ENCODE data around the gene ARL6IP1.
"Not testable (repeated sequence)": the region's sequence is repeated elsewhere in the genome, so short reads cannot be mapped to it uniquely, and the experiment has no call there.

ARL6IP1 gene

DNA sequence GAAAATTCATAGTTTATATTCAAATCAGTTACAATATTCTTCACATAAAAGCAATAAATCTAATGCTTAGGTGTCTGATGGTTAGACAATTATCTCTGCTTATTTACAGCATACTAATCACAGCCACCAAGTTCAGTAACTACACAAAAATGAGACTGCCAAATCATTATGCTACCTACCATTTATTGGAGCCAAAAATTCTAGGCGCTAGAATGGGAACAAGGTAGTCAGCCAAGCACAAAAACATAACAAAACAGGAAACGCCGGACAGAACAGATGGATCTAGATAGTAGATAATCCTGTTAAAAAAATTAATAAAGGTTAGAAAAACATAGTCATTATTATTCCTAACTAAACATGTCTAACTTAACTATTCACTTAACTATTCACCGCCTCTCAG, 3.6 kb downstream of the ARL6IP1 start:
- no peak for DNase-seq

DNA sequence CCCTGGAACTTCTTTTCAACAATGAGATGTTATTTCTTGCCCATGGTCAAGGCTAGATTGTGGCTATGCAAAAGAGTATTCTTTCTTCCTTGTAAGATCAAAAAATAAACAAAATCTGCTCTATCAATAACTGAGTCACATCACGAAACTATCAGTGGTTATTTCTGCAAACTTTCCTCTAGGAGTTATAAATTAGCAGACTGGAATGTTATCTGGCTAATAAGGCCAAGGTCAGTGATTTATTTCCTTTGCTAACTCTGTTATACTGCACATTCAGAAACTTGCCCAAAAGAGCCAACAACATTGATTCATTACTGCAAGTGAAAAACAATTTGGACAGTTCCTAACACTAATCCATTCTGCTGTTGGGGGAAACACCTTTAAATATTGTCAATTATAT, 5.0 kb downstream of the ARL6IP1 start:
- no peak for DNase-seq

DNA sequence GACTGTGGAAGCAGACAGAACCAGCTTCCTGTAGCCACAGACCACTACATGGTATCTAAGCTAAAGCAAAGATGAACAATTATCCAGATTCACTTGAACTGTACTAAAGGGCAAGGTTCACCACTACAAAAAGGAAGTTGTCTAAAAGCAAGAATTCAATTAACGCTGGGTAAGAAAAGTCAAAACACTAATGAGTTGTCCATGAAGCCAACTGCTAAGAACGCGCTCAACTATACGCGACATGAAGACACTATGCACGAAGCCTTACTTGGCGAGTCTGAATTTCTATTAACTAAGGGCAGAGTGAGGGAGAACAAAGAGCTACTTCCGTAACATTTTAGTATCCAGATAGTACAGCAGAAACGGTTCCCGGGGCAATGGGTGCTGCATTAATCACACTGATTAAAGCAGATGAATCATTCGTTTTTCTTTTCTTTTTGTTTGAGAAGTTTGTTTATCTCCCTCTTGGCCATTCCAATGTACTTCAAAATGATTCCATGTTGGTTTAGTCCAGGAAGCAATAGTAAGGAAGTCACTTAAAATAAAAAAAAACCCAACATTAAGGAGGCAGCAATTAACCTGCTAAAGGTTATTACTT, 8.4 kb downstream of the ARL6IP1 start:
- DNase-seq: no peak

DNA sequence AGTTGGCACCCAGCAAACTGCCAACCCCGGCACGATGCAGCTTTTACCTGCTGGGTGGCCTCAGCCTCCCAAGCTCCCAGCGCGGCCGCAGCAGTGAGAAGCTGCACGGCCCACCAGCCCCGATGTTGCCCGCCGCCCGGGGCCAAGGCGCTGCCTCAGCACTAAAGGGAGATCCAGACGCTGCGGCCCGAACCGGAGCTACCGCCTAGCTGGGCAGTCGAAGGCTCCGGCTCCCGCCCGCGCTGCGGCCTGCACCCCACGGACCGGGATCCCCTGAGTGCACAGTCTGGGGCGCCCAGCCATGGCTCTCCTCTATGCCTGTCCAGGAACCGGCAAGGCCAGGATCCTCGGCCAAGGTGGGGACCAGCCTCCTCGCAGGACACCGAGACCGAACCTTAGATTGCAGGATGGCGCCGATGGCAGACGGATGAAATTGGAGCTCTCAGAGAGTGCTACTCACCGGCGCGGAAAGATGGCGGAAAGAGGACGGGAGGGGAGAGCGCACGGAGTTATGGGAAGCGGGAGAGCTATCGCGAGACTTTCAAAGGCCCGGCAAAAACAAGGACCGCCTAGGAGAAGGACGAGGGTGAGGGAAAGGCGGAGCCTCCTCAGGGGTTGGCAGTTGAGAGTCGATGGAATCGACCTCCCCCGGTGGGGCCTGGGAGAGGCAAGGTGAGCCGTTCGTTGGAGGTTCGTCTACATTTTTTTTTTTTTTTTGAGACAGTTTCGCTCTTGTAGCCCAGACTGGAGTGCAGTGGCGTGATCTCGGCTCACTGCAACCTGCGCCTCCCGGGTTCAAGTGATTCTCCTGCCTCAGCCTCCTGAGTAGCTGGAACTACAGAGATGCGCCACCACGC, 11.3 kb downstream of the ARL6IP1 start, which contains the start of gene RPS15A:
TSS of gene RPS15A (minus strand) at position 485 of the 857 bp plus-strand sequence. CDS start 1,221 bp downstream, outside the sequence.
- peak; percentile 98 for DNase-seq

DNA sequence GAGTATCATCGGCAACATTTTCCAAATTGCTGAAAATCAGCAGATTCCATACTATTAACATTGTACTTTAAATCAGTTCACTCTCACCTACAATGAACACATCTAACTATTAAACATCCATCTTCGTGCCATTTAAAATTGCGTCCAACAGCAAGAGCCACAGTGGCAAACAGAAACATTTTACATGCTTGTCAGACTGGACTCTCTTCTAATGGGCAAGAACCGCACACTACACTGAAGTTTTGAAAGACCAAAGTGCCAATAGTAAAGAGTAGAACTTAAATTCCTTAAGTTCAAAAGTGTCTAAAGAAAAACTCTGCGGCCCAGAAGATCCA, 11.9 kb downstream of the ARL6IP1 start:
- DNase-seq: no peak

DNA sequence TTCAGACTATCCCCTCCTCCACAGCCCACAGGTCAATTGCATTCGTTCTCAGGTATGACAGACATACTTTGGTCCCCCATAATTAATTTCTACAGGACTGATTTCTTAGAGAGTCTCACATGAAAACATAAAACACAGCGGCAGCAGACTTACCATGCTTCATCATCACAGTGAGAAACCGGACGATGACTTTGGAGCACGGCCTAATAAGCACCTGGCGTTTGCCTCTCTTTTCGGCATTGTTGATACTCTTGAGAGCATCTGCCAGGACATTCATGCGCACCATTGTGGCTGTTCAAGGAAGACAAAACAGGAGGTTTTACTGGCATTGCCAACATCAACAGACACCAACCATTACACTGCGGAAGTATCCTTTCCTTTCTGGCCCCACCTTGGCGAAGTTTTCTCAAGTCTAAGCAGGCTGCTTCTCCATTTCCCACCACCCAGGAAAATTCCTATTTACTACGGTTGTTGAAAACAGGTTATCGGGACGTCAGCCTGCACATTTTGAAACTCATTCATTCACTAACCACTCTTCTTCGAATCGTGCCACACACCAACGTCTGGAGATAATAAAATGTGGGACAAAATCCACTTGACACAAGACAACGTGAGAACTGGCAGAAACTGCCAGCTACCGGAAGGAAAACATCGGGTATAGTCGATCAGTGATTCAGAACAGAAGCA, 12.4 kb downstream of the ARL6IP1 start:
- DNase-seq: no peak

DNA sequence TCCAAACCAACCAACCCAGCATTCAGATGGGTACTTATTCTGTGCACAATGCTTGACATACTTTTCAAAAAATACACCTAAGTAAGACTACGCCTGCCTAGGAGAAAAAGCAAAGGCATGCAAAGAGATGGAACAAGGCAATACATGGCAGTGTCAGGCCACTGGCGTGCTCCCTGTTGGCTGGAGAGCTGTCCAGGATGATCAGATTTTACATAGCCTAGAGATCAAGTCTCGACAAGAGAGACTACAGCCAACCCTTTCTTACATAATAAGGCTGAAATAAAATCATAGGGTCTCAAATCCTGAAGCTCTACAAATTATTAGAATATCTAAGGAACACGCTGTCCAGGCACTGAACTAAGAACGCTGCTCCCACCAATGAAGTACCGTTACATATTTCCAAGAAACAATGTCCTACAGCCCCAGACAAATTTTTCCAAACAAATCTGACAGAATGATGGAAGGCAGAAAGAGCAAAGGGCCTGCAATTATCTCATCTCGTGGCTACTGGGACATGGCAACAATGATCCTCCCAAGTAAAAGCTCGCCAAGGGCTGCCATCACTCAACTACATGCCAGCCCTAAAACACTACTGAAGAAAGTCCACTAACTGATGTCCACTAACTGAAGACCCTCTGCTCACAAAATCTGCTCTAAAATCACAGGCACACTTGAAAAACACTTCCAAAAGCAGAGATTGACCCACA, 16.3 kb downstream of the ARL6IP1 start:
- no peak for DNase-seq

DNA sequence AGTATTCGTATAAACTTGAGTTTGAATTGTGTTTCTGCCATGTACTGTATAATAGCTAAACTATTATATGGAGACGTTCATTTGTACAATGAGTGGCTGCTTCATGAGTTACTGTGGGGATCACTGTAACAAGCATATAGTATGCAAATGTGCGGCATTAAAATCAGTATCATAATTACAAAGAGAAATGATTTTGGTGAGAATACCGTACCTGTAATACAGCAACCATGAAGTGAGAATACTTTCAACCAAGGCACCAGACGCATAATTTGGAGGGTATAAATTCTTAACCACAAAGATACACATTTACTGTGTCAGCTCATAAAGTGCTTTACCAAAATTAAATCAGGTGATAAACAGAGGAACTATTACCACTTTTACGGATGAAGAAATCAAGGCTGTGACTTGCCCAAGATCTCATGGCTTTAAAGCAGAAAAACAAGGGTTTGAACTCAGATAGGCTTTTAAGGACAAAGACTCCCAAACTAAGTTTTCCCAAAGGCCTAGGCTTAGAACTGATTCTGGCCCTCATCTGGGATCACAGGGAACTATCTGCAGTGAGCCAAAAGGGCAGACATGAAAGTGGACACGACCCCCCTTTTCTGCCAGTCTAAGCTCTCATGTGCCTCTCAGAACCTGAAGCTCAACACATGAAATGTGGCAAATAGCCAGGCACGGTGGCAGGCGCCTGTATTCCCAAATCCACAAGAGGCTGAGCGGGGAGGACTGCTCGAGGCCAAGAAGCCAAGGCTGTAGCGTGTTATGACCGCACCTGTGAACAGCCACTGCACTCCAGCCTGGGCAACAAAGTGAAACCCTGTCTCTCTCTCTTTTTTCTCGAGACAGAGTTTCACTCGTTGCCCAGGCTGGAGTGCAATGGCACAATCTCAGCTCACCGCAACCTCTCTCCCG, 17.7 kb downstream of the ARL6IP1 start:
- DNase-seq: no peak

DNA sequence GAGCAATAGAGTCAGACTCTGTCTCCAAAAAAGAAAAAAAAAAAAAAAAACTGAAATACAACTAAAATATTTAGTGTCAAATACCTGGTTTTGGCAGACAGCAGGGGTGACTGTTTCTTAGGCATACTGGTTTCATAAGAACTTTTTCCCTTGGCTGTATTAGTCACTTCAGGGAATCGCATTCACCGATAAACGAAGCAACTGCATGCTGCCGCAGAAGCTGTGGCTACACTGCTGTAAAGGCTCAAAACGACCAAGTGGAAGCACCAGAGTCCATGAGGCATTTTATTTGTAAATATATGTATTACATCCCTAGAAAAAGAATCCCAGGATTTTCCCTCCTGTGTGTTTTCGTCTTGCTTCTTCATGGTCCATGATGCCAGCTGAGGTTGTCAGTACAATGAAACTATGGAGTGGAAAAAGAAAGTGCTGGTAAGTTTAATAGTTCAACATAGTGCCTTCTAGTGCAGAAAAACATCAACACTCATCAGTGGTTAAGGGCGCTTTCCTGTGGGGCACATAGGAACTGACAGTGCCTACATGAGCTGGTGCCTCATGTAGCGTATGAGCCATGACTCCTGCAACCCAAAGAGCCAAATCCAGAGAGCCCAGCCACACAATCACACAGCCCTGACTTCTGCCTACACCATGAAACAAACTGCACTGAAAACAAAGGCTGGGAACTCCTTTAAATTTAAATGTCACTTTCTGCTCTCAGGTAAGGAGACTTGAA, 18.5 kb downstream of the ARL6IP1 start:
- no peak for DNase-seq

DNA sequence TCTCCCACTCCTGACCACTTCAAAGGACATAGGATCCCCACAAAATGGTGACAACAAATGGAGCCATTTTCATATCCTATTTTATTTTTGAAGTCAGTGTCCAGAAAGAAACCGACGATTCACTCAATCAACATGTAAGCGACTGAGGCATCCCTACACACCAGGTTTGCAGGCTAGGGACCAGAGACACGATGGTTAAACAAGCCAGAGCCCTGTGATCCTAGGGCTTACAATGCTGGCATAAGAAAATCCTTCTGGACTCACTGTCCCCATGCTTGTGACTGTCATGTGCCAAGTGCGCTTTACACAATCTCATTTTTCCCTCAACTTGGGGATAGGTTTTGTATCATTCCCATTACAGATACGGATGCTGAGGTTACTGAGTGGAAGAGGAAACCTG, 20.1 kb downstream of the ARL6IP1 start:
- not testable (repeated sequence) for DNase-seq

DNA sequence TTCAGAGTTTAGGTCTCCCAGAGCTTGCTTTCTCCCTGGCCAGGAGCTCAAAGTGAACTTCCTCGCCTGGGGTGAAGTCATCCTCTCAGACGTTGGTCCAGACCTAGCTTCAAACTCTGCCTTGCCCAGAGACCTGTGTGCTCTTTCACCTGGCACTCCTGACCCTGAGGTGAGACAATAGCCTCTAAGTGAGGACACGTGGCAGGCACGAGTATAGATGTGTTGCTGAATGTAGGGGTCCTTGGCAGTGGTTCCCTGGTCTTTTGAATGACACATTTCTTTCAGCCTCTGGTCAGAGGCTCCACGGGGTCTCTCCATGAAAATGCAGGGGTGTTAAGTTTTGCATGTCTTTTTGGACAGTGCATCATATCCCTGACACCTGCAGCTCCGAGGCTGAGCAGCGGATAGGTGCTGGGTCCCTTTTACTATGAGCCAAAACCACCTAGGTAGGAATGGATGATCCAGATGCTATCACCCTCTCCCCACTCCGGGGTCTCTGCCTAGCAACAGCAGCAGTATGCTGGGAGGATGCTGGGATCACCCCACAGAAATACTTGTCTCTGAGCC, 20.8 kb downstream of the ARL6IP1 start:
- DNase-seq: not testable (repeated sequence)

DNA sequence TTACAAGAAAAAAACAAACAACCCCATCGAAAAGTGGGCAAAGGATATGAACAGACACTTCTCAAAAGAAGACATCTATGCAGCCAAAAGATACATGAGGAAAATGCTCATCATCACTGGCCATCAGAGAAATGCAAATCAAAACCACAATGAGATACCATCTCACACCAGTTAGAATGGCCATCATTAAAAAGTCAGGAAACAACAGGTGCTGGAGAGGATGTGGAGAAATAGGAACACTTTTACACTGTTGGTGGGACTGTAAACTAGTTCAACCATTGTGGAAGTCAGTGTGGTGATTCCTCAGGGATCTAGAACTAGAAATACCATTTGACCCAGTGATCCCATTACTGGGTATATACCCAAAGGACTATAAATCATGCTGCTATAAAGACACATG, 23.7 kb downstream of the ARL6IP1 start:
- DNase-seq: not testable (repeated sequence)

DNA sequence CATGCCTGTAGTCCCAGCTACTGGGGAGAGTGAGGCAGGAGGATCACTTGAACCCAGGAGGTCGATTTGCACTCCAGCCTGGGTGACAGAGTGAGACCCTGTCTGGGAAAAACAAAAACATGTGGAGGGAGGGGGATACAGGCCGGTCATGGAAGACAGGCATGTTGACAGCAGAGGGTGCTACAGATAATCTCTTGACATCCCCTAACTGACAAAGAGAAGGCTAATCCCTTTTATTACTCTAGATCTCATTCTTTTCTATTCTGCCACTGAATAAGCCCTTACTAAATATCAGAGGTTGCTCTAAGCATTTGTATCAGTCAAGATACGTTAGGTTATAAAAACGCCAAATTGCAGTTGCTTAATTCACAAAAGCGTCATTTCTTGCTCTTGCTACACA, 25.0 kb downstream of the ARL6IP1 start:
- not testable (repeated sequence) for DNase-seq

DNA sequence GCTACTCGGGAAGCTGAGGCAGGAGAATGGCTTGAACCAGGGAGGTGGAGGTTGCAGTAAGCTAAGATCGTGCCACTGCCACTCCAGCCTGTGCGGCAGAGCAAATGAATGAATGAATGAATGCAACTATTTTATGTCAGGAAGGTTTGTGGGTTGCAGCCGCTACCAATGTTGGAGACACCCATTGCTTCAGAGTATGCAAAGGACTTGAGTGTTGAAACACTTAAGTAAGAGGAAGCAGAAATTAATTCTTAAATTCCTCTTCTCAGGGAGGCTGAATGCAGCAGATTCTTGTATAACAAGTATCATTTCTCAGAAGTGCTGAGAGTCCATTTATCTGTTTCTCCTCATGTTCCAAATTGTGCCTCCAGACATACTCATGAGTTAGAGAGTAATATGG, 26.7 kb downstream of the ARL6IP1 start:
- not testable (repeated sequence) for DNase-seq

DNA sequence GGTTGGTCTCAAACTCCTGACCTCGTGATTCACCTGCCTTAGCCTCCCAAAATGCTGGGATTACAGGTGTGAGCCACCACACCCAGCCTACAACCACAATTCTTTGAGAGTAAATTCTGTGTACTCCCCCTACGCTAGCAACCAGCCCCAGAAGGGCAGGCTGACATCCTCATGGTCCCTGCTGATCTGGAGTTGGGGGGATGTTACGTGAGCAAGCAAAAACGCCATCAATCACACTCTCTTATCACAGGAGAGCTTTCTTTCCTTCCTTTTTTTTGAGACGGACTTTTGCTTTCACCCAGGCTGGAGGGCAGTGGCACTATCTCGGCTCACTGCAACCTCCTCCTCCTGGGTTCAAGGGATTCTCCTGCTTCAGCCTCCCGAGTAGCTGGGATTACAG, 29.2 kb downstream of the ARL6IP1 start:
- not testable (repeated sequence) for DNase-seq

DNA sequence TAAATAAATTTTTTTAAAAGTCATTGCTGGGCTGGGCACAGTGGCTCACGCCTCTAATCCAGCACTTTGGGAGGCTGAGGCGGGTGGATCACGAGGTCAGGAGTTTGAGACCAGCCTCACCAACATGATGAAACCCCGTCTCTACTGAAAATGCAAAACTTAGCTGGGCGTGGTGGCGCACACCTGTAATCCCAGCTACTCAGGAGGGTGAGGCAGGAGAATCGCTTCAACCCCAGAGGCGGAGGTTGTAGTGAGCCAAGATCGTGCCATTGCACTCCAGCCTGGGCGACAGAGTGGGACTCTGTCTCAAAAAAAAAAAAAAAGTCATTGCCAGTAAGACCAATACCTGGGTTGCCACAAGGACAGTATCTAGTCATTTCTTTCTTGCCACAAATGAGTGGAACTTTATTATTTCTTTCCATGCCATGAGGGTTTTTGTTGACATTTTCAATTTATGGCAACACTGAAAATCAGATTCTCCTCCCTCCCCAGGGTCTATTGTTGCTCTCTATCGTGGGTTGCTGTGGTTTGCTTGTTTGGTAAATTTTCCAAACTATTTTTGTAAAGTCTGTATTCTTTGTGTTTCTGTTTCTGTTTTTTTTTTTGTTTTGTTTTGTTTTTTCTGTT, 30.9 kb downstream of the ARL6IP1 start:
- not testable (repeated sequence) for DNase-seq

DNA sequence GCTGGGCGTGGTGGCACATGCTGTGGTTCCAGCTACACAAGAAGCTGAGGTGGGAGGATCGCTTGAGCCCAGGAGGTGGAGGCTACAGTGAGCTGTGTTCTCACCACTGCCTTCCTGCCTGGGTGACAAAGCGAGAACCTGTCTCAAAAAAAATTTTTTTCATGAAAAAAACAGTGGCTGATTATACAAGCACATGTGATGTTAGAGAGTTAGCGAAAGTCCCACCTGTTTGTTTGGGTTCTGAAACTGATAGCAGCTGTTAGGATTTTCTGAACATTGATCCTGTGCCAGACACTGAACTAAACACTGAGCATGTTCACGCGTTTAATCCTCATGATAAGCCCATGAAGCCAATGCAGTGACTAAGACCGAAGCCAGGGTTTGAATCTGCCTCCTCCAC, 34.1 kb downstream of the ARL6IP1 start:
- DNase-seq: not testable (repeated sequence)

DNA sequence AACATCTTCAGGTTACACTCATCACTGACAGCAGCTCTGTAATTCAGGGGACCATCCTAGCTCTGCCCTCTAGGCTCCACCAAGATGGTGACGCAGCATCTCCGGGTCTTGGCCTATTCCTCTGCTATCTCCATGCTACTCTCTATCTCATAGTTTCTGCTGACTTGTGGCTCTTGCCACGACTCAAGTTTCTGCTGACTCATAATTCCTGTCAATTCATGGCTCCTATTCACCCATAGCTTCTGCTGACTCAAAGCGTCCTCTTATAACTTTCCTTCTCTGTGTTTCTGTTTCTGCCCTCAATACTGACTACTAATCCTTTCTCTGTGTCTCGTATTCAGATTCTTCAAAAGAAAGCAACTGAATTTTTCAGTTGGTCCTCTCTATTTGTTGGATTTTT, 38.6 kb downstream of the ARL6IP1 start:
- DNase-seq: not testable (repeated sequence)

DNA sequence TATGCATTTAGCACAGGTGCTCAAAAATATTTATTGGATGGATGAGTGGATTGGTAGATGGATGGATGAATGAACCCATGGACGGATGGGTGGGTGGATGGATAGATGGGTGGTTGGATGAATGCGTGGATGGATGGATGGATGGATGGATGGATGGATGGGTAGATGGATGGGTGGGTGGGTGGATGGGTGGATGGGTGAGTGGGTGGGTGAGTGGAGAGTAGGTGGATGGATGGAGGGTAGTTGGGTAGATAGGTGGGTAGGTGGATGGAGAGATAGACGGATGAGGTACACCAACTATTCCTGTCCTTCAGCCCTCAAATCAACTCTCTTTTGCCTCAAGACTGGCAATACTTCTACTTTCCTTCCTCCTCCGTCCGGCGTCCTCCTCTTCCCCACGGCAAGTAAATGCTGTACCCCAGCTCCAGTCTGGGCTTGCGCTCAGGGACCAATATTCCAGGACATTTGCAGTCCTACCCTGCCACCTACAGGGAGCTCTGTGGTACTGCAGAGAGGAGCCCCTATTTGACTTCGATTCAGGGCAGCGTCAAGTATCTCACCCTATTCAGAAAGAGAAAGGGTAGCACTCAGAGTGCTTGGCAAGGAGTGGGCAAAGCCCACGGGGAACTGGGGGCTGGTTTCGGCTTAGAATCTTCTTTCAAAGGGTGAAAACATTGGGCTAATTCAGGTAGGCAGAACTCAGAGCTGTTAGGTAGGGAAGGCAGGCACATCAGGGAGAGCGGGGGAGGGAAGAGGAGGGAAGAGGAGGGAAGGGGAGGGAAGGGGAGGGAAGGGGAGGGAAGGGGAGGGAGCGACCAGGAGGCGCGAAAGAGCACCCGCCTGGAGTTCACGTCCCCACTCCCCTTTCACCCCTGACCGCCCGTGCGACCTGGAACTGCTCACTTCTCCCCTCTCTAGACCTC, 41.5 kb downstream of the ARL6IP1 start:
- peak; percentile 62 for DNase-seq

Data from NCI-H510A treated with DMSO at 0.1 percent for 48 hours (cell line).